Stomach (tissue), 9 donors: ENCODE measurements around the gene SLC25A48. TPM values are rescaled to one million over a fixed set of nuclear protein-coding genes. Genes with fewer than 3 reads are reported as not detected.
"Not testable (repeated sequence)": the region's sequence is repeated elsewhere in the genome, so short reads cannot be mapped to it uniquely, and the experiment has no call there.

ENCODE experiments used
- DNase-seq, 2 donors: peaks; one replicate each; pipeline versions ENCODE4 v3.0.0 to v3.0.0-alpha.2; 2013 to 2019
- H3K27ac ChIP-seq, 5 donors: fragments of 200-600 bp in 4 of 5; sonication (generic) in 4 of 5; one replicate each; pipeline ENCODE4 v1.5.1; 2013 to 2019; ENCODE audit warnings: mild to moderate bottlenecking in 1 of 5, moderate library complexity in 1 of 5
- H3K27me3 ChIP-seq, 3 donors: fragments of 200-600 bp; sonication (generic); one replicate each; pipeline ENCODE4 v1.5.1; 2017 to 2019; ENCODE audit warnings: mixed run types in 1 of 3
- H3K36me3 ChIP-seq, 4 donors: fragments of 200-600 bp; sonication (generic); 1 replicate in 3 of 4; 2 replicates in 1 of 4; pipeline ENCODE4 v1.5.1; 2016 to 2019
- H3K4me1 ChIP-seq, 4 donors: fragments of 200-600 bp; sonication (generic); one replicate each; pipeline ENCODE4 v1.5.1; 2016 to 2019
- H3K4me3 ChIP-seq, 4 donors: fragments of 200-600 bp; sonication (generic) in 3 of 4; one replicate each; pipeline ENCODE4 v1.5.1; 2016 to 2019; ENCODE audit warnings: mild to moderate bottlenecking in 1 of 4
- H3K9me3 ChIP-seq, 4 donors: fragments of 200-600 bp; sonication (generic); one replicate each; pipeline ENCODE4 v1.5.1; 2016 to 2019
- CTCF ChIP-seq, 7 experiments: fragments of 450-650 bp in 4 of 7; fragments of 200-600 bp in 3 of 7; sonication (generic) in 3 of 7; IDR thresholded peaks; one replicate each; pipeline ENCODE4 v1.5.1; 2016 to 2019; ENCODE audit warnings: antibody characterized with exemption in 7 of 7, control low read depth in 2 of 7, mild to moderate bottlenecking in 1 of 7
- EP300 ChIP-seq: sonication (generic); formaldehyde crosslinking; IDR thresholded peaks from one replicate; pipeline ENCODE4 v1.6.1; 2017; ENCODE audit warnings: antibody characterized with exemption
- POLR2A ChIP-seq, 4 donors: fragments of 450-650 bp; IDR thresholded peaks; one replicate each; pipeline ENCODE4 v1.6.1; 2016; ENCODE audit warnings: antibody characterized with exemption in 4 of 4, control low read depth in 2 of 4, mild to moderate bottlenecking in 1 of 4, moderate library complexity in 1 of 4
- POLR2AphosphoS5 ChIP-seq, 3 donors: sonication (generic); formaldehyde crosslinking; IDR thresholded peaks; one replicate each; pipeline ENCODE4 v1.6.1; 2016; ENCODE audit warnings: antibody characterized with exemption in 3 of 3
- WGBS, 5 donors: extraction: QIAGEN DNeasy Blood & Tissue Kit in 3 of 5; methylation state at CpG; one replicate each; pipeline versions ENCODE4 v1.1.5 to v1.1.7; 2013 to 2018; 5-methylcytosine and 5-hydroxymethylcytosine counted together
- intact Hi-C: fragments of 100-400 bp; cut with DNase I; formaldehyde crosslinking; loops from one replicate; pipeline ENCODE4 v1.15.1; 2023; ENCODE audit warnings: low total_unique reads
- polyA plus RNA-seq, 3 donors: library from polyadenylated mRNA; stranded (reverse); fragments of 200-250 nt; gene quantifications; one replicate each; pipeline ENCODE4 v1.2.3, GENCODE V29; 2013
- total RNA-seq, 5 donors: library from RNA; depleted of rRNA; stranded (reverse); fragments of >200 nt; gene quantifications; one replicate each; pipeline versions ENCODE4 v1.1.0 to v1.2.3, GENCODE V29; 2014 to 2016
- donor health status: healthy with polysubstance abuse.
- donor health status: Bipolar disorder and iron deficiency.
- donor health status: healthy.

Gene SLC25A48
- total and polyA plus RNA-seq, 8 donors, result 0.13 to 0.37 TPM; not detected in 6

DNA sequence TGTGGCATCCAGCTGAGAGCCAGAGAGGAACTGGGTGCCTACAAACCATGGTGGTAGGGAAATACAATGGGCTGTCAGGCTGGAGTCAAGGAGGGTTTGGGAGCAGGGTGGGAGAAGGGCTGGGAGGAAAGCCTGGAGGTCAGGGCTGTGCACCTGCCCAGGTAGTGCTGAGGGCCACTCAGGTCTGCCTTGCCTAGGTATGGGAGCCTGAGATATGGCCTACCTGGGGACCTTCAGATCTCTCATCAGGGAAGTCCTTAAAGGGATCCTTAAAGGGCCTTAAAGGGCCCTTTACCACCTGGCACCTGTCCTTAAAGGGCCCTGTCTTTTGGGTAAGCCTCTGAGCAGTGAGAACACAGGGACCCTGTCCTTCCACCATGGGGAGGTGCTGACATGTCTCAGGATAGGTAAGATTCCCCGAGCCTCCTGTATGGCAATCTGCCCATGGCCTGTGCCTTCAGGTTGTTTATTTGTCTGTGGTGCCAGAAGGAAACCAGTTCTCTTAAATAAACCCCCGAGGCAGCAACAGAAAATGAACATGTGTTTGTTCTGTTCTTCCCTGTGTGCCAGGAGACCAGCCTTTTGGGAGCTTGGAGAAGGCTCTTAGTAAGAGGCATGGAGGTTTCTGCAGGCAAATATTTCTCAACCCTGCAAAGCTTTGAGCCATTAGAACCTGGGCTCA is 23.3 kb downstream of the SLC25A48 start:
- no peak overlapping the region for H3K27ac ChIP-seq
- H3K27me3 ChIP-seq, result peaks cover 0 to 4% (median 0%) of the 10 kb centered on the region in 3 donors
- TF ChIP-seq POLR2AphosphoS5 (IDR thresholded peaks at IDR 0.05), result no peak
- TF ChIP-seq CTCF (IDR thresholded peaks at IDR 0.05), result no peak
- TF ChIP-seq POLR2A (IDR thresholded peaks at IDR 0.05), result no peak
- TF ChIP-seq EP300, result no peak
- intact Hi-C loops, result no loop called here
- H3K9me3 ChIP-seq, result no peaks in the 10 kb centered on the region
- H3K36me3 ChIP-seq, result no peaks in the 10 kb centered on the region
- 37 to 57% (median 48%) methylated on average over 2 of the region's 2 CpGs for WGBS, 5 donors
- H3K4me3 ChIP-seq, result no peak overlapping the region
- H3K4me1 ChIP-seq, result no peaks in the 10 kb centered on the region
- DNase-seq, result no peak

DNA sequence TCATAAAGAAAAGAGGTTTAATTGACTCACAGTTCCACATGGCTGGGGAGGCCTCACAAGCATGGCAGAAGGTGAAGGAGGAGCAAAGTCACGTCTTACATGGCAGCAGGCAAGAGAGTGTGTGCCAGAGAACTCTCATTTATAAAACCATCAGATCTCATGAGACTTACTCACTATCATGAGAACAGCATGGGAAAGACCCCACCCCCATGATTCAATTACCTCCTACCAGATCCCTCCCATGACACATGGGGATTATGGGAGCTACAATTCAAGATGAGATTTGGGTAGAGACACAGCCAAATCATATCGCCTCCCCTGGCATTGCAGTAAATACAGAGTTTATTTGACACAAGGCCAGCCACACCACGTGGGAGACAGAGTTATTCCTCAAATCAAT is 24.7 kb downstream of the SLC25A48 start:
- 59 to 74% (median 66%) methylated on average over 3 of the region's 3 CpGs for WGBS, 5 donors
- DNase-seq, H3K36me3 ChIP-seq, H3K27ac ChIP-seq, H3K4me3 ChIP-seq, H3K4me1 ChIP-seq, H3K9me3 ChIP-seq, H3K27me3 ChIP-seq, intact Hi-C loops: not testable (repeated sequence)

DNA sequence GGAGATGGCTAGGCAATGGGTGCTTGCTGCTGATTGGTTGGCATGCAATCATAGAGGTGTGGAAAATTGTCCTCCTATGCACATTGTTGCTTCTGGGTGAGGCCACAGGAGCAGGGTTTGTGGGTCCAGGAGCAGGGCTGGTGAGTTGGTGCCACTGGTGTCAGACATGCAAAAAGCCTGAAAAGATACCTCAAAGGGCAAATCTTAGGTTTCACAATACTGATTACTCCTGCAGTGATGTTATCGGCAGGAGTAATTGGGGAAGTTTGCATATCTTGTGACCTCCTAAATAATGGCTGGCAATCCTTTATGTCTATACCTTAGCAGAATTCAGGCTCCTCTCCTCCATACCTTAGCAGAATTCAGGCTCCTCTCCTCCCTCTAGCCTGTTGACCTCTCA is 25.2 kb downstream of the SLC25A48 start:
- H3K27ac ChIP-seq, result no peak overlapping the region
- no peak for TF ChIP-seq EP300
- no peak for TF ChIP-seq POLR2A (IDR thresholded peaks at IDR 0.05)
- no peak for TF ChIP-seq CTCF (IDR thresholded peaks at IDR 0.05)
- TF ChIP-seq POLR2AphosphoS5 (IDR thresholded peaks at IDR 0.05), result no peak
- no peaks in the 10 kb centered on the region for H3K36me3 ChIP-seq
- H3K9me3 ChIP-seq, result no peaks in the 10 kb centered on the region
- H3K4me1 ChIP-seq, result no peaks in the 10 kb centered on the region
- intact Hi-C loops, result no loop called here
- peaks cover 0 to 4% (median 0%) of the 10 kb centered on the region in 3 donors for H3K27me3 ChIP-seq
- H3K4me3 ChIP-seq, result no peak overlapping the region
- no peak for DNase-seq
- WGBS, 5 donors, result 44 to 82% (median 69%) methylated on average over 1 of the region's 1 CpG

- Histone ChIP-seq H3K27me3 (no peaks in the 10 kb centered on the region), H3K4me1 (no peaks in the 10 kb centered on the region), H3K4me3 (no peak overlapping the region), H3K9me3 (no peaks in the 10 kb centered on the region), H3K36me3 (no peaks in the 10 kb centered on the region), H3K27ac (no peak overlapping the region)
- DNase-seq, result no peak
- intact Hi-C loops, result no loop called here
- TF ChIP-seq EP300 (no peak), POLR2AphosphoS5 (IDR thresholded peaks at IDR 0.05) (no peak), POLR2A (IDR thresholded peaks at IDR 0.05) (no peak), CTCF (IDR thresholded peaks at IDR 0.05) (no peak)
- 82 to 97% (median 91%) methylated on average over 1 of the region's 1 CpG for WGBS, 5 donors
Observed at GRCh38 chr5:135861641-135862040, 27.2 kb downstream of the SLC25A48 start.

GRCh38 chr5:135862086-135862485 is 27.6 kb downstream of the SLC25A48 start:
- no peak for DNase-seq
- intact Hi-C loops, result no loop called here
- no peak for TF ChIP-seq CTCF (IDR thresholded peaks at IDR 0.05)
- TF ChIP-seq POLR2AphosphoS5 (IDR thresholded peaks at IDR 0.05), result no peak
- no peak for TF ChIP-seq EP300
- TF ChIP-seq POLR2A (IDR thresholded peaks at IDR 0.05), result no peak
- no peak overlapping the region for H3K27ac ChIP-seq
- H3K27me3 ChIP-seq, result no peaks in the 10 kb centered on the region
- no peaks in the 10 kb centered on the region for H3K36me3 ChIP-seq
- no peaks in the 10 kb centered on the region for H3K9me3 ChIP-seq
- H3K4me1 ChIP-seq, result no peaks in the 10 kb centered on the region
- H3K4me3 ChIP-seq, result no peak overlapping the region
